Fibroblast of lung (primary cell): Measurements from ENCODE around the gene GSG1L. TPM values are rescaled to one million over a fixed set of nuclear protein-coding genes. Genes with fewer than 3 reads are reported as not detected.

ENCODE experiments used
- DNase-seq, 2 donors: peaks; one replicate each; pipeline versions ENCODE4 v3.0.0 to v3.0.0-alpha.2; 2010; ENCODE audit warnings: low read depth in 2 of 2
- H2AFZ ChIP-seq: 2 replicates; pipeline ENCODE4 v1.5.1; 2012; ENCODE audit warnings: low read length, control low read depth, inconsistent platforms
- H3K27ac ChIP-seq: 2 replicates; pipeline ENCODE4 v1.5.1; 2011; ENCODE audit warnings: low read length, control low read depth; ENCODE audit not compliant: insufficient read depth
- H3K27me3 ChIP-seq: 2 replicates; pipeline ENCODE4 v1.5.1; 2011; ENCODE audit warnings: mild to moderate bottlenecking, low read length; ENCODE audit not compliant: control insufficient read depth, insufficient read depth
- H3K36me3 ChIP-seq: 2 replicates; pipeline ENCODE4 v1.5.1; 2011; ENCODE audit warnings: low read length; ENCODE audit not compliant: control insufficient read depth, insufficient read depth
- H3K4me1 ChIP-seq: 2 replicates; pipeline ENCODE4 v1.5.1; 2011; ENCODE audit warnings: low read length; ENCODE audit not compliant: control insufficient read depth, insufficient read depth; ENCODE audit errors: extremely low read depth
- H3K4me2 ChIP-seq: 2 replicates; pipeline ENCODE4 v1.5.1; 2011; ENCODE audit warnings: low read length, control low read depth; ENCODE audit not compliant: insufficient read depth; ENCODE audit errors: extremely low read depth
- H3K4me3 ChIP-seq, 4 experiments: fragments of 200-600 bp in 1 of 4; sonication (generic) in 1 of 4; replicated peaks in 1 of 4; 2 replicates each; pipeline ENCODE4 v1.5.1; 2011 to 2016; ENCODE audit warnings: low read length in 4 of 4, low read depth in 3 of 4, mild to moderate bottlenecking in 3 of 4, control low read depth in 2 of 4, inconsistent platforms in 1 of 4, mixed read lengths in 1 of 4; ENCODE audit not compliant: insufficient read depth in 1 of 4; ENCODE audit errors: control extremely low read depth in 1 of 4
- H3K79me2 ChIP-seq: 2 replicates; pipeline ENCODE4 v1.5.1; 2012; ENCODE audit warnings: mild to moderate bottlenecking, low read length, inconsistent platforms; ENCODE audit not compliant: control insufficient read depth, insufficient read depth
- H3K9ac ChIP-seq: 2 replicates; pipeline ENCODE4 v1.5.1; 2011; ENCODE audit warnings: mild to moderate bottlenecking, low read length, control low read depth; ENCODE audit not compliant: insufficient read depth
- H3K9me3 ChIP-seq: 2 replicates; pipeline ENCODE4 v1.5.1; 2012; ENCODE audit warnings: low read depth, low read length; ENCODE audit not compliant: control insufficient read depth, insufficient read depth
- H4K20me1 ChIP-seq: 2 replicates; pipeline ENCODE4 v1.5.1; 2011; ENCODE audit warnings: low read length; ENCODE audit not compliant: control insufficient read depth, insufficient read depth; ENCODE audit errors: extremely low read depth
- EZH2 ChIP-seq: IDR thresholded peaks from 2 replicates; pipeline ENCODE4 v1.5.1; 2012; ENCODE audit warnings: low read length, control low read depth, mild to moderate bottlenecking; ENCODE audit errors: missing control alignments
- polyA plus RNA-seq, 2 donors: library from polyadenylated mRNA; depleted of rRNA in 1 of 2; stranded (reverse) in 1 of 2; unstranded in 1 of 2; fragments of >200 nt; gene quantifications; 2 replicates each; pipeline ENCODE4 v1.2.1, GENCODE V29; 2011 to 2012; ENCODE audit warnings: missing spikeins in 1 of 2
- total RNA-seq: library from RNA; depleted of rRNA; stranded (reverse); fragments of >200 nt; gene quantifications from 2 replicates; pipeline ENCODE4 v1.2.1, GENCODE V29; 2014
- TF ChIP-seq, protein P1 (sequence below), 2 donors: IDR thresholded peaks in 1 of 2; conservative IDR thresholded peaks in 1 of 2; 1 replicate in 1 of 2; 2 replicates in 1 of 2; pipeline ENCODE4 v1.5.1; 2011 to 2012; ENCODE audit warnings: low read length in 2 of 2, control low read depth in 1 of 2, inconsistent platforms in 1 of 2, low read depth in 1 of 2, mild to moderate bottlenecking in 1 of 2

The GSG1L gene
- total and polyA plus RNA-seq, 2 donors (not counting 1 experiment from before 2014, with no cell fraction given): not detected

DNA sequence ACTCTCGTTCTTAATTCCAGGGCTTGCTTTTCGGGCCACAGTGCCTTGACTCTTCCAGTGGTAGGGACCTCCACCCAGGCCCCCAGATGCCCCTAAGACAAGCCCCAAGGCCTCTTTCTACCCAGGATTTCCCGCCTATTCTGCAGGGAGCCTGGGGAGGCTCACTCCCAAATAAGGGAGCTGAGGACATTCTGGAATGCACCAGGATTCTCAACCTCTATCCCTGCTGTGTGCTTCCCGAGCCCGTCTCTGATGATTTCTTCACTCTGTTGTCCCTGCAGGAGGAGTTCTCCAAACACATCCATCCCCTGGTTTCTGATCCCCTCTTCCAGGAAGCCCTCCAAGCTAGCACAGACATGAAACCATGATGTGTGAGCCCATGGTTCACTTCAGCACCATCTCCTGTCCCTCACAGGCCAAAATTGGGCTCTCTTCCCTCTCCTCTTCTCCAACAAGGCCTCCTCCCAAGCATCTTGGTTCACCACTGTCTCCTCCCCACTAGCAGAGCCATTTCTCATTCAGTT lies 257.6 kb downstream of the GSG1L start:
- TF ChIP-seq EZH2: no peak
- TF ChIP-seq, protein P1, sequence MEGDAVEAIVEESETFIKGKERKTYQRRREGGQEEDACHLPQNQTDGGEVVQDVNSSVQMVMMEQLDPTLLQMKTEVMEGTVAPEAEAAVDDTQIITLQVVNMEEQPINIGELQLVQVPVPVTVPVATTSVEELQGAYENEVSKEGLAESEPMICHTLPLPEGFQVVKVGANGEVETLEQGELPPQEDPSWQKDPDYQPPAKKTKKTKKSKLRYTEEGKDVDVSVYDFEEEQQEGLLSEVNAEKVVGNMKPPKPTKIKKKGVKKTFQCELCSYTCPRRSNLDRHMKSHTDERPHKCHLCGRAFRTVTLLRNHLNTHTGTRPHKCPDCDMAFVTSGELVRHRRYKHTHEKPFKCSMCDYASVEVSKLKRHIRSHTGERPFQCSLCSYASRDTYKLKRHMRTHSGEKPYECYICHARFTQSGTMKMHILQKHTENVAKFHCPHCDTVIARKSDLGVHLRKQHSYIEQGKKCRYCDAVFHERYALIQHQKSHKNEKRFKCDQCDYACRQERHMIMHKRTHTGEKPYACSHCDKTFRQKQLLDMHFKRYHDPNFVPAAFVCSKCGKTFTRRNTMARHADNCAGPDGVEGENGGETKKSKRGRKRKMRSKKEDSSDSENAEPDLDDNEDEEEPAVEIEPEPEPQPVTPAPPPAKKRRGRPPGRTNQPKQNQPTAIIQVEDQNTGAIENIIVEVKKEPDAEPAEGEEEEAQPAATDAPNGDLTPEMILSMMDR (conservative IDR thresholded peaks at IDR 0.05 in 1 of 2, IDR thresholded peaks at IDR 0.05 in 1 of 2; ENCODE audit: low read depth in 1 of 2, low read length in 2 of 2): no peak
- no peak for DNase-seq
- no peaks in the 10 kb centered on the region for H3K9me3 ChIP-seq

DNA sequence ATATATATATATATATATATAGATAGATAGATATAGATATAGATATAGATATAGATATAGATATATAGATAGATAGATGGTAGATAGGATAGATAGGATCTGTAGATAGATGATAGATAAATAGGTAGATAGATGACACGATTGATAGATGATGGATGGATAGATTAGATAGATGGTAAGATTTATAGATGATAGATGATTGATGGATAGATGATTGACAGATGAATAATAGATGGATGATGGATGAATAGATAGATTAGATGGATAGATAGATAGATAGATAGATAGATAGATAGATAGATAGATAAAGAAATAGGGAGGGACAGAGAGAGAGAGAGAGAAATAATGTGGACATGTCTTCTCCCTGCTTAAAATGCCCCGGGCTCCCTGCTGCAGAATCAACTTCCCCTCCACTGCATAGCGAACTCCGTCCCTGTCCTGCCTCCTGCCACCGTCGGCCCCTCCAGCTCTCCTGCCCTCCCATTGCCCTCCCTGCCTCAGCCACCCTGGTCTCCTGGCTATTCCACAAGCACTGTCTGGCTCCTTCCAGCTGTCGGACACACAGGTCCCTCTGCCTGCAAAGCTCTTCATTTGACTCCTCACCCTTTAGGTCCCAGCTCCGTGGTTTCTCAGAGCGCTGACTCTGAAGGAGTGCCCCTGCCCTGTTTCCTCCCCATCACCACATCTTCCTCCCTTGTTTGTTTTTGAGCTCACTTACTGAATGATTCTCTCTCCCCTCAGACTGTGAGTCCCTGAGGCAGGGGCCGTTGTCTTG lies 259.6 kb downstream of the GSG1L start:
- H3K27ac ChIP-seq: no peak overlapping the region
- DNase-seq: no peak
- H2AFZ ChIP-seq: no peak overlapping the region
- H3K4me2 ChIP-seq: no peak overlapping the region
- H3K9ac ChIP-seq: no peak overlapping the region
- H3K36me3 ChIP-seq: no peaks in the 10 kb centered on the region
- no peak overlapping the region for H3K4me3 ChIP-seq
- H3K4me1 ChIP-seq: no peaks in the 10 kb centered on the region
- H3K79me2 ChIP-seq: no peaks in the 10 kb centered on the region
- no peak for TF ChIP-seq EZH2
- TF ChIP-seq, protein P1 (conservative IDR thresholded peaks at IDR 0.05 in 1 of 2, IDR thresholded peaks at IDR 0.05 in 1 of 2; ENCODE audit: low read depth in 1 of 2, low read length in 2 of 2): no peak
- H4K20me1 ChIP-seq: no peaks in the 10 kb centered on the region
- H3K27me3 ChIP-seq: peaks cover 2% of the 10 kb centered on the region
- H3K9me3 ChIP-seq: no peaks in the 10 kb centered on the region

More for the DNA sequence above, 257.6 kb downstream of the GSG1L start:
- H2AFZ ChIP-seq: no peak overlapping the region
- no peaks in the 10 kb centered on the region for H4K20me1 ChIP-seq
- H3K4me2 ChIP-seq: no peak overlapping the region
- no peaks in the 10 kb centered on the region for H3K4me1 ChIP-seq
- no peak overlapping the region for H3K27ac ChIP-seq
- no peaks in the 10 kb centered on the region for H3K36me3 ChIP-seq
- no peak overlapping the region for H3K9ac ChIP-seq
- H3K27me3 ChIP-seq: peaks cover 2% of the 10 kb centered on the region
- no peaks in the 10 kb centered on the region for H3K79me2 ChIP-seq
- H3K4me3 ChIP-seq: no peak overlapping the region

DNA sequence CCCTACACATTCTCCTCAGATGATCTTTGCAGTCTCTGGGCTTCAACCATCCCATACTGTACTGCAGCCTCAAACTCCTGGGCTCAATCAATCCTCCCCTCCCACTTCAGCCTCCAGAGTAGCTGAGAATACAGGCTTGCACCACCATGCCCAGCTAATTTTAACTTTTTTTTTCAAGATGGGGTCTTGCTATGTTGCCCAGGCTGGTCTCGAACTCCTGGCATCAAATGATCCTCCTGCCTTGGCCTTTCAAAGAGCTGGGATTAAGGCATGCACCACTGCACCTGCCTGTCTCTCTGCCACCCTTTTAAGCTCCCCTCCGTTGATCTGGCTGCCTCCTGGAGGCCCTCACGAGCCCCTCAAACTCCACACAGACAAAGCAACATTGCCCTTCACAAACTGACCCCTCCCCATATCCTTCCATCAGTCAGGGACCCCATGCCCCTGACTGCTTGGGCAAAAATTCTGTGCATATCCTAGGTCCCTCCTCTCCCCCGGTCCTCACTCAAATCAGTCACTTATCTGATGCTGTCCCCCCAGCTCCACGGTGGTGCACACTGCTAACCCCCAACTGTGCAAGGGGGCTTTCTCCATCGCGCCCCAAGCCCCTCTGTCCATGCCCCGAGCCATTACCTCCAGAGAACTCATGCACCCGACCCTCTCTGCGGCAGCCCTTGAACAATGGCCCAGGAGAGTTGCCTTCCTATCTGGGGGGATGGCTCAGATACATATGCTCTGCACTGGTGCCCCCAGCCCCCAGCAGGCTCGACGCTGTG lies 260.7 kb downstream of the GSG1L start:
- no peak for DNase-seq
- Histone ChIP-seq H3K4me2 (no peak overlapping the region), H3K9ac (no peak overlapping the region), H3K36me3 (no peaks in the 10 kb centered on the region), H3K79me2 (no peaks in the 10 kb centered on the region), H3K9me3 (no peaks in the 10 kb centered on the region), H3K27ac (no peak overlapping the region), H4K20me1 (no peaks in the 10 kb centered on the region), H3K27me3 (peaks cover 2% of the 10 kb centered on the region), H2AFZ (no peak overlapping the region), H3K4me3 (no peak overlapping the region), H3K4me1 (no peaks in the 10 kb centered on the region)
- no peak for TF ChIP-seq EZH2
- TF ChIP-seq, protein P1 (conservative IDR thresholded peaks at IDR 0.05 in 1 of 2, IDR thresholded peaks at IDR 0.05 in 1 of 2; ENCODE audit: low read depth in 1 of 2, low read length in 2 of 2): no peak
